Stimulated activated naive CD8-positive, alpha-beta T cell treated with anti-CD3 and anti-CD28 coated beads, Interleukin-15, Interleukin-2, amounts not matched to agents 100 ng/mL and 50 ng/mL, for 24 hours (primary cell): Measurements from ENCODE around the gene TRIM33.

Experiments
- H3K27ac Mint-ChIP-seq: one replicate; pipeline ENCODE4 v1.8.0; 2021; ENCODE audit warnings: mild to moderate bottlenecking, mixed read lengths
- H3K27me3 Mint-ChIP-seq: one replicate; pipeline ENCODE4 v1.8.0; 2021; ENCODE audit warnings: mixed read lengths
- H3K36me3 Mint-ChIP-seq: one replicate; pipeline ENCODE4 v1.8.0; 2021; ENCODE audit warnings: low read depth, mixed read lengths
- H3K4me1 Mint-ChIP-seq: one replicate; pipeline ENCODE4 v1.8.0; 2021; ENCODE audit warnings: low read depth, mixed read lengths
- H3K4me3 Mint-ChIP-seq: one replicate; pipeline ENCODE4 v1.8.0; 2021; ENCODE audit warnings: mild to moderate bottlenecking, mixed read lengths
- H3K9me3 Mint-ChIP-seq: one replicate; pipeline ENCODE4 v1.8.0; 2021; ENCODE audit warnings: mixed read lengths

The TRIM33 gene

GRCh38 chr1:114511032-114511785, at the start of gene TRIM33:
Gene TRIM33 (minus strand): TSS chr1:114511203. CDS start chr1:114511076, 127 bp downstream.
- H3K4me1 Mint-ChIP-seq, result peaks cover 45% of the 10 kb centered on the region
- peaks cover 20% of the 10 kb centered on the region for H3K36me3 Mint-ChIP-seq
- H3K27me3 Mint-ChIP-seq, result no peaks in the 10 kb centered on the region
- no peaks in the 10 kb centered on the region for H3K9me3 Mint-ChIP-seq
- H3K27ac Mint-ChIP-seq, result peak within 1 kb of the TSS; percentile 95
- peak within 1 kb of the TSS; percentile 92 for H3K4me3 Mint-ChIP-seq

- H3K4me3 Mint-ChIP-seq, result no peak overlapping the region
- H3K4me1 Mint-ChIP-seq, result peaks cover 7% of the 10 kb centered on the region
- no peak overlapping the region for H3K27ac Mint-ChIP-seq
- no peaks in the 10 kb centered on the region for H3K36me3 Mint-ChIP-seq
- no peaks in the 10 kb centered on the region for H3K27me3 Mint-ChIP-seq
- H3K9me3 Mint-ChIP-seq, result no peaks in the 10 kb centered on the region
These were observed 48.4 kb upstream of the TRIM33 start for GRCh38 chr1:114559356-114559755.

GRCh38 chr1:114558544-114558943, 47.5 kb upstream of the TRIM33 start:
- Mint-ChIP-seq H3K36me3 (no peaks in the 10 kb centered on the region), H3K4me3 (no peak overlapping the region), H3K9me3 (no peaks in the 10 kb centered on the region), H3K27me3 (no peaks in the 10 kb centered on the region), H3K4me1 (peaks cover 7% of the 10 kb centered on the region), H3K27ac (no peak overlapping the region)

GRCh38 chr1:114554577-114554976, 43.6 kb upstream of the TRIM33 start:
- no peak overlapping the region for H3K27ac Mint-ChIP-seq

GRCh38 chr1:114552106-114552639, 41.2 kb upstream of the TRIM33 start:
- Mint-ChIP-seq H3K27ac (no peak overlapping the region), H3K4me3 (no peak overlapping the region), H3K4me1 (no peaks in the 10 kb centered on the region), H3K27me3 (peaks cover 4% of the 10 kb centered on the region), H3K9me3 (no peaks in the 10 kb centered on the region), H3K36me3 (no peaks in the 10 kb centered on the region)

More at GRCh38 chr1:114554577-114554976, 43.6 kb upstream of the TRIM33 start:
- Mint-ChIP-seq H3K9me3 (no peaks in the 10 kb centered on the region), H3K4me1 (peaks cover 7% of the 10 kb centered on the region), H3K36me3 (no peaks in the 10 kb centered on the region), H3K27me3 (peaks cover 4% of the 10 kb centered on the region), H3K4me3 (no peak overlapping the region)

- Mint-ChIP-seq H3K4me1 (no peaks in the 10 kb centered on the region), H3K27me3 (peaks cover 4% of the 10 kb centered on the region), H3K9me3 (no peaks in the 10 kb centered on the region), H3K36me3 (no peaks in the 10 kb centered on the region), H3K4me3 (no peak overlapping the region), H3K27ac (no peak overlapping the region)
These were observed 40.4 kb upstream of the TRIM33 start for GRCh38 chr1:114551400-114551799.

- H3K27me3 Mint-ChIP-seq, result peaks cover 4% of the 10 kb centered on the region
- no peaks in the 10 kb centered on the region for H3K4me1 Mint-ChIP-seq
- H3K36me3 Mint-ChIP-seq, result no peaks in the 10 kb centered on the region
- no peaks in the 10 kb centered on the region for H3K9me3 Mint-ChIP-seq
- no peak overlapping the region for H3K4me3 Mint-ChIP-seq
- H3K27ac Mint-ChIP-seq, result no peak overlapping the region
These were observed 39.3 kb upstream of the TRIM33 start for GRCh38 chr1:114550336-114550735.

GRCh38 chr1:114549137-114549536, 38.1 kb upstream of the TRIM33 start:
- Mint-ChIP-seq H3K27ac (no peak overlapping the region), H3K4me3 (no peak overlapping the region), H3K36me3 (no peaks in the 10 kb centered on the region), H3K27me3 (peaks cover 4% of the 10 kb centered on the region), H3K9me3 (no peaks in the 10 kb centered on the region), H3K4me1 (no peaks in the 10 kb centered on the region)

GRCh38 chr1:114547076-114547475, 36.1 kb upstream of the TRIM33 start:
- no peak overlapping the region for H3K27ac Mint-ChIP-seq
- H3K4me1 Mint-ChIP-seq, result no peaks in the 10 kb centered on the region
- no peak overlapping the region for H3K4me3 Mint-ChIP-seq
- H3K27me3 Mint-ChIP-seq, result peaks cover 6% of the 10 kb centered on the region
- H3K9me3 Mint-ChIP-seq, result no peaks in the 10 kb centered on the region
- no peaks in the 10 kb centered on the region for H3K36me3 Mint-ChIP-seq

- H3K36me3 Mint-ChIP-seq, result no peaks in the 10 kb centered on the region
- H3K4me3 Mint-ChIP-seq, result no peak overlapping the region
- H3K9me3 Mint-ChIP-seq, result no peaks in the 10 kb centered on the region
- no peak overlapping the region for H3K27ac Mint-ChIP-seq
- H3K4me1 Mint-ChIP-seq, result no peaks in the 10 kb centered on the region
- H3K27me3 Mint-ChIP-seq, result peaks cover 3% of the 10 kb centered on the region
These were observed 34.8 kb upstream of the TRIM33 start for GRCh38 chr1:114545796-114546195.

- H3K9me3 Mint-ChIP-seq, result no peaks in the 10 kb centered on the region
- H3K27ac Mint-ChIP-seq, result no peak overlapping the region
- no peaks in the 10 kb centered on the region for H3K4me1 Mint-ChIP-seq
- peaks cover 3% of the 10 kb centered on the region for H3K27me3 Mint-ChIP-seq
- H3K36me3 Mint-ChIP-seq, result no peaks in the 10 kb centered on the region
- H3K4me3 Mint-ChIP-seq, result no peak overlapping the region
These were observed 34.3 kb upstream of the TRIM33 start for GRCh38 chr1:114545315-114545714.

- no peaks in the 10 kb centered on the region for H3K4me1 Mint-ChIP-seq
- peaks cover 3% of the 10 kb centered on the region for H3K27me3 Mint-ChIP-seq
- H3K36me3 Mint-ChIP-seq, result no peaks in the 10 kb centered on the region
- H3K4me3 Mint-ChIP-seq, result no peak overlapping the region
- H3K27ac Mint-ChIP-seq, result no peak overlapping the region
- H3K9me3 Mint-ChIP-seq, result no peaks in the 10 kb centered on the region
These were observed 29.8 kb upstream of the TRIM33 start for GRCh38 chr1:114540821-114541220.

GRCh38 chr1:114540272-114540671, 29.3 kb upstream of the TRIM33 start:
- Mint-ChIP-seq H3K4me1 (no peaks in the 10 kb centered on the region), H3K9me3 (no peaks in the 10 kb centered on the region), H3K27ac (no peak overlapping the region), H3K27me3 (peaks cover 3% of the 10 kb centered on the region), H3K4me3 (no peak overlapping the region), H3K36me3 (no peaks in the 10 kb centered on the region)

- H3K4me3 Mint-ChIP-seq, result no peak overlapping the region
These were observed 25.0 kb upstream of the TRIM33 start for GRCh38 chr1:114536043-114536442.

GRCh38 chr1:114535401-114535800, 24.4 kb upstream of the TRIM33 start:
- Mint-ChIP-seq H3K36me3 (no peaks in the 10 kb centered on the region), H3K9me3 (no peaks in the 10 kb centered on the region), H3K27me3 (no peaks in the 10 kb centered on the region), H3K4me3 (no peak overlapping the region), H3K4me1 (no peaks in the 10 kb centered on the region), H3K27ac (no peak overlapping the region)

More at GRCh38 chr1:114536043-114536442, 25.0 kb upstream of the TRIM33 start:
- Mint-ChIP-seq H3K4me1 (no peaks in the 10 kb centered on the region), H3K27me3 (no peaks in the 10 kb centered on the region), H3K27ac (no peak overlapping the region), H3K9me3 (no peaks in the 10 kb centered on the region), H3K36me3 (no peaks in the 10 kb centered on the region)

GRCh38 chr1:114531094-114531493, 20.1 kb upstream of the TRIM33 start:
- Mint-ChIP-seq H3K36me3 (no peaks in the 10 kb centered on the region), H3K4me1 (no peaks in the 10 kb centered on the region), H3K27ac (no peak overlapping the region), H3K4me3 (no peak overlapping the region), H3K27me3 (no peaks in the 10 kb centered on the region), H3K9me3 (no peaks in the 10 kb centered on the region)
